CD14-positive monocyte (primary cell): Measurements from ENCODE around the gene FAM149B1. TPM values are rescaled to one million over a fixed set of nuclear protein-coding genes. Genes with fewer than 3 reads are reported as not detected.

ENCODE experiments used
- DNase-seq, 3 donors: peaks; one replicate each; pipeline ENCODE4 v3.0.0-alpha.2; 2011 to 2022
- H2AFZ ChIP-seq: 2 replicates; pipeline ENCODE4 v1.6.0; 2012; ENCODE audit warnings: mild to moderate bottlenecking, low read depth, low read length, inconsistent platforms; ENCODE audit not compliant: insufficient read depth, poor library complexity, severe bottlenecking
- H3K27ac ChIP-seq, 2 donors: 1 replicate in 1 of 2; 2 replicates in 1 of 2; pipeline ENCODE4 v1.5.1; 2012 to 2013; ENCODE audit warnings: low read length in 2 of 2, control low read depth in 1 of 2, inconsistent platforms in 1 of 2, low read depth in 1 of 2, mild to moderate bottlenecking in 1 of 2
- H3K27me3 ChIP-seq, 2 donors: one replicate each; pipeline versions ENCODE4 v1.6.0 to v1.6.1; 2011 to 2013; ENCODE audit warnings: low read length in 2 of 2; ENCODE audit not compliant: control insufficient read depth in 2 of 2, insufficient read depth in 2 of 2
- H3K36me3 ChIP-seq, 2 donors: replicated peaks in 1 of 2; 1 replicate in 1 of 2; 2 replicates in 1 of 2; pipeline versions ENCODE4 v1.5.1 to v1.6.1; 2012 to 2013; ENCODE audit warnings: low read length in 2 of 2, control low read depth in 1 of 2, inconsistent platforms in 1 of 2, mild to moderate bottlenecking in 1 of 2; ENCODE audit not compliant: insufficient read depth in 2 of 2, control insufficient read depth in 1 of 2
- H3K4me1 ChIP-seq, 2 donors: 1 replicate in 1 of 2; 2 replicates in 1 of 2; pipeline versions ENCODE4 v1.5.1 to v1.6.1; 2012 to 2013; ENCODE audit warnings: low read length in 2 of 2, control low read depth in 1 of 2, inconsistent platforms in 1 of 2, mild to moderate bottlenecking in 1 of 2, moderate library complexity in 1 of 2; ENCODE audit not compliant: insufficient read depth in 2 of 2, control insufficient read depth in 1 of 2
- H3K4me2 ChIP-seq: replicated peaks from 2 replicates; pipeline ENCODE3; 2012; ENCODE audit warnings: low read length, moderate library complexity, mild to moderate bottlenecking; ENCODE audit not compliant: poor library complexity, severe bottlenecking; ENCODE audit errors: extremely low read depth
- H3K4me3 ChIP-seq, 3 experiments: fragments of 200-600 bp in 1 of 3; sonication (generic) in 1 of 3; replicated peaks in 1 of 3; 1 replicate in 2 of 3; 2 replicates in 1 of 3; pipeline ENCODE4 v1.5.1; 2011 to 2013; ENCODE audit warnings: low read length in 3 of 3, mild to moderate bottlenecking in 3 of 3, control low read depth in 2 of 3, low read depth in 2 of 3, inconsistent platforms in 1 of 3, moderate library complexity in 1 of 3
- H3K79me2 ChIP-seq: 2 replicates; pipeline ENCODE4 v1.6.0; 2012; ENCODE audit warnings: mild to moderate bottlenecking, control low read depth, inconsistent platforms, low read length, moderate library complexity; ENCODE audit not compliant: insufficient read depth
- H3K9ac ChIP-seq: 2 replicates; pipeline ENCODE4 v1.6.0; 2017; ENCODE audit warnings: low read length, mild to moderate bottlenecking; ENCODE audit not compliant: insufficient read depth, poor library complexity, severe bottlenecking
- H3K9me3 ChIP-seq, 2 donors: replicated peaks in 1 of 2; 1 replicate in 1 of 2; 2 replicates in 1 of 2; pipeline versions ENCODE4 v1.5.1 to v1.6.1; 2012 to 2013; ENCODE audit warnings: low read length in 2 of 2, control low read depth in 1 of 2; ENCODE audit not compliant: control insufficient read depth in 1 of 2, insufficient read depth in 1 of 2
- H4K20me1 ChIP-seq: 2 replicates; pipeline ENCODE4 v1.6.0; 2012; ENCODE audit warnings: mild to moderate bottlenecking, low read length, control low read depth, moderate library complexity; ENCODE audit not compliant: insufficient read depth
- H3K27ac Mint-ChIP-seq, 7 donors: one replicate each; pipeline ENCODE4 v1.8.0; 2020; ENCODE audit warnings: mild to moderate bottlenecking in 7 of 7, mixed read lengths in 7 of 7, moderate library complexity in 6 of 7, inconsistent platforms in 2 of 7
- H3K27me3 Mint-ChIP-seq, 3 donors: one replicate each; pipeline ENCODE4 v1.8.0; 2021 to 2022; ENCODE audit warnings: low read depth in 3 of 3, mild to moderate bottlenecking in 3 of 3, mixed read lengths in 3 of 3, moderate library complexity in 3 of 3, inconsistent platforms in 1 of 3
- H3K36me3 Mint-ChIP-seq, 2 donors: one replicate each; pipeline ENCODE4 v1.8.0; 2020; ENCODE audit warnings: mixed read lengths in 2 of 2, inconsistent platforms in 1 of 2, mild to moderate bottlenecking in 1 of 2
- H3K4me1 Mint-ChIP-seq: one replicate; pipeline ENCODE4 v1.8.0; 2020; ENCODE audit warnings: mild to moderate bottlenecking, mixed read lengths
- H3K4me3 Mint-ChIP-seq, 2 donors: one replicate each; pipeline ENCODE4 v1.8.0; 2020; ENCODE audit warnings: mild to moderate bottlenecking in 2 of 2, mixed read lengths in 2 of 2, moderate library complexity in 1 of 2
- H3K9me3 Mint-ChIP-seq, 7 donors: one replicate each; pipeline ENCODE4 v1.8.0; 2020 to 2022; ENCODE audit warnings: mixed read lengths in 7 of 7, mild to moderate bottlenecking in 6 of 7, moderate library complexity in 6 of 7, inconsistent platforms in 2 of 7
- CTCF ChIP-seq: fragments of 200-600 bp; IDR thresholded peaks from one replicate; pipeline ENCODE4 v1.8.0; 2022; ENCODE audit warnings: antibody characterized with exemption, mild to moderate bottlenecking
- WGBS: methylation state at CpG from one replicate; pipeline ENCODE4 v1.1.5; 2013; ENCODE audit warnings: missing lambda C conversion rate; ENCODE audit not compliant: insufficient coverage; 5-methylcytosine and 5-hydroxymethylcytosine counted together
- intact Hi-C, 2 donors: fragments of 100-400 bp; cut with micrococcal nuclease; formaldehyde crosslinking; loops; one replicate each; pipeline versions ENCODE4 v1.15.0 to v1.15.1; 2023
- polyA plus RNA-seq, 3 donors: library from polyadenylated mRNA; depleted of rRNA in 1 of 3; unstranded in 2 of 3; stranded (reverse) in 1 of 3; fragments of 300-500 nt in 2 of 3; fragments of >200 nt in 1 of 3; fragmentation: Illumina TruSeq in 2 of 3; gene quantifications; 1 replicate in 2 of 3; 2 replicates in 1 of 3; pipeline ENCODE4 v1.2.3, GENCODE V29; 2012 to 2021

Gene FAM149B1
- polyA plus RNA-seq, 3 donors, result 2.6 to 19.3 (median 2.6) TPM

- H3K4me3 Mint-ChIP-seq, result no peak overlapping the region
- no peaks in the 10 kb centered on the region for H3K27me3 ChIP-seq
These were observed 60.3 kb downstream of the FAM149B1 start for GRCh38 chr10:73228247-73228646.

DNA sequence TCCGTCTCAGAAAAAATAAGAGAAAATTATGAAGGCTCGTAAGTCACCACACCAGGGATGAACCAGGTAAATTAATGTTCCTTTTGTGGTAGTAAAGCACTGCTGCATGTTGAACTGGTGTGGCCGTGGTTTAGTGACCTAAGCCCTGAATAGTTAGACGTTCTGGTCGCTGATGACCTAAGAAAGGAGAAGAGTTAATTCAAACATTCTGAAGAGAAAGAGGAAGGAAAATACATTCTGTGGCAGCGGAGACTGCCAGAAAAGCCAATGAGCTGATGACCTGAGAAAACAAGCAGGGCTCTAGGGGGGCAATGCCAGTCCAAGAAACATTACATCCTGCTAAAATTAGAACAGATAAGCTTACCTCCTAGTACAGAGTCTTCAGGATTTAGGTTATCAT, 61.6 kb downstream of the FAM149B1 start:
- Histone ChIP-seq H3K27me3 (no peaks in the 10 kb centered on the region), H3K36me3 (peaks cover 19 to 36% of the 10 kb centered on the region in 2 donors), H4K20me1 (no peaks in the 10 kb centered on the region), H3K79me2 (no peaks in the 10 kb centered on the region), H2AFZ (peak overlapping the region; percentile 24), H3K4me1 (peaks cover 28 to 29% of the 10 kb centered on the region in 2 donors), H3K9me3 (no peaks in the 10 kb centered on the region), H3K9ac (peak overlapping the region; percentile 15), H3K27ac (peak overlapping the region; percentile 40 to 62), H3K4me2 (peak overlapping the region; percentile 65), H3K4me3 (peak overlapping the region in 1 of 3 experiments; percentile 21)
- Mint-ChIP-seq H3K27me3 (no peaks in the 10 kb centered on the region), H3K36me3 (peaks cover 24 to 44% of the 10 kb centered on the region in 2 donors), H3K4me1 (peaks cover 32% of the 10 kb centered on the region), H3K27ac (peak overlapping the region; percentile 8 to 87 (median 66)), H3K9me3 (no peaks in the 10 kb centered on the region), H3K4me3 (peak overlapping the region; percentile 59 to 75)
- DNase-seq, result peak; percentile 15 to 37 (median 25)
- no peak for TF ChIP-seq CTCF
- intact Hi-C loops, result no loop called here
- WGBS, result 22% methylated on average over 5 of the region's 6 CpGs

More at GRCh38 chr10:73228247-73228646, 60.3 kb downstream of the FAM149B1 start:
- Mint-ChIP-seq H3K27ac (peak overlapping the region in 5 of 7 donors; percentile 50 to 84 (median 55)), H3K4me1 (peaks cover 32% of the 10 kb centered on the region), H3K36me3 (peaks cover 17 to 36% of the 10 kb centered on the region in 2 donors), H3K9me3 (no peaks in the 10 kb centered on the region), H3K27me3 (no peaks in the 10 kb centered on the region)
- no peaks in the 10 kb centered on the region for H3K9me3 ChIP-seq
- H3K4me1 ChIP-seq, result peaks cover 28 to 29% of the 10 kb centered on the region in 2 donors
- DNase-seq, result peak; percentile 6 to 43 (median 20)
- H3K79me2 ChIP-seq, result no peaks in the 10 kb centered on the region
- no peak overlapping the region for H2AFZ ChIP-seq
- TF ChIP-seq CTCF, result no peak
- no peaks in the 10 kb centered on the region for H4K20me1 ChIP-seq
- intact Hi-C loops, result no loop called here
- 36% methylated on average over 2 of the region's 3 CpGs for WGBS
- H3K9ac ChIP-seq, result no peak overlapping the region
- peak overlapping the region in 1 of 2 donors; percentile 62 for H3K27ac ChIP-seq
- H3K4me3 ChIP-seq, result no peak overlapping the region
- no peak overlapping the region for H3K4me2 ChIP-seq
- peaks cover 12 to 23% of the 10 kb centered on the region in 2 donors for H3K36me3 ChIP-seq
